H1 (cell line): ENCODE data around the gene CDK8. TPM values are rescaled to one million over a fixed set of nuclear protein-coding genes. Genes with fewer than 3 reads are reported as not detected.

Experiments
- CTCF ChIA-PET: fragments of 300-600 bp; sonication (Branson Sonifier 250); formaldehyde crosslinking; loops from one replicate; lab custom pipeline; 2021; ENCODE audit not compliant: partially characterized antibody; lab: Charles Lee
- POLR2A ChIA-PET: fragments of 300-600 bp; sonication (Branson Sonifier 250); formaldehyde crosslinking; loops from one replicate; lab custom pipeline; 2021; ENCODE audit warnings: inconsistent platforms; ENCODE audit not compliant: partially characterized antibody; lab: Charles Lee
- DNase-seq, 2 experiments: peaks; one replicate each; pipeline versions ENCODE4 v3.0.0 to v3.0.0-alpha.2; 2010 to 2022; ENCODE audit warnings: low spot score in 2 of 2, low read depth in 1 of 2, mixed read lengths in 1 of 2
- FAIRE-seq: peaks from 2 replicates; lab custom pipeline; 2011; peaks lifted over from hg19 to GRCh38; lab: Jason Lieb, UNC
- H2AFZ ChIP-seq: 2 replicates; pipeline ENCODE4 v1.8.1; 2012; ENCODE audit warnings: low read length, inconsistent platforms
- H2AK5ac ChIP-seq: 2 replicates; pipeline ENCODE4 v1.6.1; 2013; ENCODE audit warnings: low read depth, low read length
- H2BK120ac ChIP-seq: replicated peaks from 2 replicates; pipeline ENCODE3; 2013; ENCODE audit warnings: low read depth, low read length, inconsistent platforms
- H2BK12ac ChIP-seq: 2 replicates; pipeline ENCODE4 v1.6.1; 2013; ENCODE audit warnings: low read depth, low read length
- H2BK15ac ChIP-seq: 2 replicates; pipeline ENCODE4 v1.6.1; 2013; ENCODE audit warnings: low read length
- H2BK20ac ChIP-seq: 2 replicates; pipeline ENCODE4 v1.6.1; 2013; ENCODE audit warnings: low read length
- H2BK5ac ChIP-seq: 2 replicates; pipeline ENCODE4 v1.6.1; 2013; ENCODE audit warnings: low read depth, low read length
- H3K14ac ChIP-seq: 2 replicates; pipeline ENCODE4 v1.6.1; 2013; ENCODE audit warnings: inconsistent platforms; ENCODE audit not compliant: insufficient read length
- H3K18ac ChIP-seq: 2 replicates; pipeline ENCODE4 v1.6.1; 2013; ENCODE audit warnings: low read length; ENCODE audit errors: extremely low read depth
- H3K23ac ChIP-seq: 2 replicates; pipeline ENCODE4 v1.6.1; 2013; ENCODE audit warnings: inconsistent platforms; ENCODE audit not compliant: insufficient read length
- H3K23me2 ChIP-seq: 2 replicates; pipeline ENCODE4 v1.6.1; 2013; ENCODE audit warnings: low read depth, low read length
- H3K27ac ChIP-seq: 2 replicates; pipeline ENCODE4 v1.6.1; 2011; ENCODE audit warnings: low read depth, low read length, inconsistent platforms
- H3K27me3 ChIP-seq, 4 experiments: replicated peaks in 1 of 4; 1 replicate in 1 of 4; 2 replicates in 3 of 4; pipeline versions ENCODE4 v1.6.1 to v1.8.1; 2011 to 2013; ENCODE audit warnings: low read length in 3 of 4, mild to moderate bottlenecking in 3 of 4, inconsistent platforms in 2 of 4, mixed read lengths in 2 of 4, moderate library complexity in 1 of 4; ENCODE audit not compliant: control insufficient read depth in 3 of 4, insufficient read depth in 3 of 4; ENCODE audit errors: extremely low read depth in 1 of 4
- H3K36me3 ChIP-seq, 4 experiments: 2 replicates each; pipeline versions ENCODE4 v1.6.1 to v1.8.1; 2011 to 2013; ENCODE audit warnings: mild to moderate bottlenecking in 4 of 4, low read length in 3 of 4, moderate library complexity in 2 of 4, control low read depth in 1 of 4, inconsistent platforms in 1 of 4; ENCODE audit not compliant: insufficient read depth in 4 of 4, control insufficient read depth in 2 of 4
- H3K4ac ChIP-seq: replicated peaks from 2 replicates; pipeline ENCODE3; 2013; ENCODE audit warnings: low read length, low read depth, mixed read lengths, inconsistent platforms; ENCODE audit not compliant: insufficient read length
- H3K4me1 ChIP-seq, 4 experiments: replicated peaks in 1 of 4; 1 replicate in 1 of 4; 2 replicates in 3 of 4; pipeline versions ENCODE4 v1.6.1 to v1.8.1; 2011 to 2013; ENCODE audit warnings: low read length in 3 of 4, inconsistent platforms in 2 of 4, mixed read lengths in 1 of 4; ENCODE audit not compliant: insufficient read depth in 4 of 4, control insufficient read depth in 3 of 4
- H3K4me2 ChIP-seq, 2 experiments: 2 replicates each; pipeline versions ENCODE4 v1.6.1 to v1.8.1; 2011 to 2013; ENCODE audit warnings: low read depth in 2 of 2, low read length in 2 of 2, control low read depth in 1 of 2, inconsistent platforms in 1 of 2, mild to moderate bottlenecking in 1 of 2; ENCODE audit not compliant: insufficient read depth in 1 of 2
- H3K4me3 ChIP-seq, 4 experiments: fragments of 200-600, 300-600 bp in 1 of 4; sonication (generic), shearing (Covaris generic), sonication (Bioruptor Twin) in 1 of 4; 2 replicates each; pipeline versions ENCODE4 v1.5.1 to v1.8.1; 2011 to 2016; ENCODE audit warnings: low read length in 4 of 4, low read depth in 3 of 4, control low read depth in 2 of 4, inconsistent platforms in 2 of 4, mild to moderate bottlenecking in 2 of 4, mixed read lengths in 1 of 4, moderate library complexity in 1 of 4; ENCODE audit not compliant: insufficient read depth in 2 of 4; ENCODE audit errors: extremely low read depth in 1 of 4
- H3K56ac ChIP-seq: replicated peaks from 2 replicates; pipeline ENCODE3; 2013; ENCODE audit warnings: low read depth, mild to moderate bottlenecking, mixed read lengths, low read length, inconsistent platforms; ENCODE audit not compliant: insufficient read length
- H3K79me1 ChIP-seq: 2 replicates; pipeline ENCODE4 v1.6.1; 2013; ENCODE audit warnings: low read depth, low read length, control low read depth
- H3K79me2 ChIP-seq, 2 experiments: 2 replicates each; pipeline versions ENCODE4 v1.6.1 to v1.8.1; 2012 to 2013; ENCODE audit warnings: low read length in 2 of 2, mild to moderate bottlenecking in 2 of 2, inconsistent platforms in 1 of 2; ENCODE audit not compliant: insufficient read depth in 2 of 2, control insufficient read depth in 1 of 2
- H3K9ac ChIP-seq, 4 experiments: replicated peaks in 1 of 4; 1 replicate in 1 of 4; 2 replicates in 3 of 4; pipeline versions ENCODE4 v1.6.1 to v1.8.1; 2011 to 2013; ENCODE audit warnings: low read depth in 3 of 4, low read length in 3 of 4, control low read depth in 2 of 4, mild to moderate bottlenecking in 2 of 4, moderate library complexity in 2 of 4, inconsistent platforms in 1 of 4; ENCODE audit errors: extremely low read depth in 1 of 4
- H3K9me3 ChIP-seq, 2 experiments: 2 replicates each; pipeline versions ENCODE4 v1.6.1 to v1.8.1; 2012 to 2013; ENCODE audit warnings: mild to moderate bottlenecking in 2 of 2, moderate library complexity in 2 of 2, control low read depth in 1 of 2, inconsistent platforms in 1 of 2, low read depth in 1 of 2, low read length in 1 of 2, mixed read lengths in 1 of 2; ENCODE audit not compliant: insufficient read depth in 2 of 2
- H4K20me1 ChIP-seq, 2 experiments: replicated peaks in 1 of 2; 2 replicates each; pipeline versions ENCODE3 to v1.8.1; 2011 to 2013; ENCODE audit warnings: inconsistent platforms in 2 of 2, low read length in 2 of 2, mild to moderate bottlenecking in 1 of 2; ENCODE audit not compliant: insufficient read depth in 2 of 2, control insufficient read depth in 1 of 2
- H4K5ac ChIP-seq: 2 replicates; pipeline ENCODE4 v1.6.1; 2013; ENCODE audit warnings: low read length, low read depth, mixed read lengths, inconsistent platforms; ENCODE audit not compliant: insufficient read length
- H4K8ac ChIP-seq: 2 replicates; pipeline ENCODE4 v1.8.0; 2013; ENCODE audit warnings: mild to moderate bottlenecking, moderate library complexity, low read length, inconsistent platforms; ENCODE audit not compliant: insufficient read depth; ENCODE audit errors: extremely low read depth
- H4K91ac ChIP-seq: replicated peaks from 2 replicates; pipeline ENCODE3; 2013; ENCODE audit warnings: low read length, mixed read lengths, inconsistent platforms; ENCODE audit not compliant: insufficient read length
- JUN ChIP-seq: IDR thresholded peaks from 2 replicates; pipeline ENCODE4 v1.6.1; 2011; ENCODE audit warnings: low read depth, mild to moderate bottlenecking, improper control_type of control experiment, low read length
- WGBS, 2 experiments: shearing (Covaris generic) in 1 of 2; methylation state at CpG; one replicate each; pipeline versions ENCODE4 v1.1.6 to v1.1.7; 2013 to 2015; ENCODE audit warnings: low lambda C conversion rate in 2 of 2, mixed read lengths in 2 of 2, inconsistent platforms in 1 of 2, low coverage in 1 of 2, missing lambda C conversion rate in 1 of 2; ENCODE audit not compliant: insufficient replicate concordance in 2 of 2, insufficient coverage in 1 of 2, insufficient read length in 1 of 2; ENCODE audit errors: extremely low coverage in 1 of 2, missing lambda C conversion rate in 1 of 2; 5-methylcytosine and 5-hydroxymethylcytosine counted together
- polyA plus RNA-seq, 7 experiments: library from polyadenylated mRNA; depleted of rRNA in 3 of 7; stranded (reverse) in 5 of 7; unstranded in 2 of 7; fragments of >200 nt in 5 of 7; fragments of 200-250 nt in 2 of 7; gene quantifications; 1 replicate in 5 of 7; 2 replicates in 1 of 7; 4 replicates in 1 of 7; pipeline versions ENCODE4 v1.2.1 to v1.2.3, GENCODE V29; 2011 to 2013; ENCODE audit warnings: missing spikeins in 2 of 7, mixed read lengths in 2 of 7
- total RNA-seq: library from RNA; stranded (reverse); fragmentation: NEBNext Ultra II Directional; extraction: Animal tissue kit (Norgen Biotek cat#: 25700); gene quantifications from 2 replicates; pipeline ENCODE4 v1.2.1, GENCODE V29; 2021
- TF ChIP-seq, protein P1 (sequence below): IDR thresholded peaks from 2 replicates; pipeline ENCODE4 v1.6.1; 2011; ENCODE audit warnings: low read length, improper control_type of control experiment

CDK8 gene
- total and polyA plus RNA-seq, 2 of the 8 experiments (the other 6 are each of a cell fraction or from before 2014, with no cell fraction given): 22.1 to 25.6 TPM

DNA sequence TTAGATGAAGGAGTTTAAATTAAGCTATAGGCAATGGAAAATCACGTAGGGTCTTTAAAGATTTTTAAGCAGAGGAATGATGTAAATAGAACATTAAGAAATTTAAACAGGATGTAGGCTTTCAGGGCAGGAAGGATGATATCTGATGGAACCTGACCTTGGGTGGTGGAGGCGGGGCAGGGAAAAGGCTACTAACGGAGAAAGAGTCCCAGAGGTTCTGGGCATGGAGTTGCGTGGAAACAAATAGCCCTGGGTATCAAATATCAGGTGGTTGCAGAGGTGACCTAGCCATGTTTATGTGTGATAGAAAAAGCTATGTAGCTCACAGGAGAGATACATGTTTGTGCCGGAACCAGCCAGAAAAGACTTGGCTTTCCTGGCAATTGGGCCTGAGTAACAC lies 7.8 kb upstream of the CDK8 start:
- no peak overlapping the region for H4K8ac ChIP-seq
- no peaks in the 10 kb centered on the region for H3K4me1 ChIP-seq
- H4K20me1 ChIP-seq: no peaks in the 10 kb centered on the region
- peaks cover 4% of the 10 kb centered on the region; the same call in 1 of the 2 replicates for H3K23me2 ChIP-seq
- H2BK120ac ChIP-seq: no peak overlapping the region
- H3K4me2 ChIP-seq: no peak overlapping the region
- no peak overlapping the region for H4K91ac ChIP-seq
- CTCF ChIA-PET: interaction anchor here (1.8 kb wide), 1 partner anchor 9 kb away, joined by 5 read pairs; no protein-coding TSS in a partner anchor
- no peak overlapping the region for H2BK15ac ChIP-seq
- H3K79me1 ChIP-seq: no peaks in the 10 kb centered on the region
- no peaks in the 10 kb centered on the region for H3K9me3 ChIP-seq
- H3K56ac ChIP-seq: no peak overlapping the region
- H2BK20ac ChIP-seq: no peak overlapping the region
- H3K4ac ChIP-seq: no peak overlapping the region
- POLR2A ChIA-PET: no interaction called here
- no peaks in the 10 kb centered on the region for H3K79me2 ChIP-seq
- no peaks in the 10 kb centered on the region for H3K27me3 ChIP-seq
- H2BK5ac ChIP-seq: no peak overlapping the region
- no peak overlapping the region for H3K27ac ChIP-seq
- no peaks in the 10 kb centered on the region for H3K36me3 ChIP-seq
- H3K9ac ChIP-seq: no peak overlapping the region
- FAIRE-seq: no peak
- no peak overlapping the region for H3K23ac ChIP-seq
- H3K14ac ChIP-seq: no peak overlapping the region
- no peak overlapping the region for H2BK12ac ChIP-seq
- H3K18ac ChIP-seq: no peak overlapping the region
- no peak overlapping the region for H4K5ac ChIP-seq
- TF ChIP-seq, protein P1, sequence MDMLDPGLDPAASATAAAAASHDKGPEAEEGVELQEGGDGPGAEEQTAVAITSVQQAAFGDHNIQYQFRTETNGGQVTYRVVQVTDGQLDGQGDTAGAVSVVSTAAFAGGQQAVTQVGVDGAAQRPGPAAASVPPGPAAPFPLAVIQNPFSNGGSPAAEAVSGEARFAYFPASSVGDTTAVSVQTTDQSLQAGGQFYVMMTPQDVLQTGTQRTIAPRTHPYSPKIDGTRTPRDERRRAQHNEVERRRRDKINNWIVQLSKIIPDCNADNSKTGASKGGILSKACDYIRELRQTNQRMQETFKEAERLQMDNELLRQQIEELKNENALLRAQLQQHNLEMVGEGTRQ: no peak
- no peak for TF ChIP-seq JUN
- no peak for DNase-seq
- WGBS, 2 experiments: 86% methylated on average over 5 of the region's 5 CpGs; no CpG with 5 or more reads in 1 of the 2 experiments
- H2AFZ ChIP-seq: 0 out of 2 replicates have a peak overlapping the region, but pooled peaks have one; percentile 57
- H2AK5ac ChIP-seq: no peak overlapping the region
- H3K4me3 ChIP-seq: no peak overlapping the region
